Measurements from ENCODE around the gene PAK5. TPM values are rescaled to one million over a fixed set of nuclear protein-coding genes. Genes with fewer than 3 reads are reported as not detected.

PAK5 gene
- total RNA-seq, 1 donor from 2014 or later: 0.25 TPM

- H3K36me3 ChIP-seq: no peaks in the 10 kb centered on the region
- H3K27me3 ChIP-seq: no peaks in the 10 kb centered on the region
- H3K27ac ChIP-seq: no peak overlapping the region
- no peak for DNase-seq (ENCODE audit: extremely low spot score in 2 of 2)
- TF ChIP-seq POLR2AphosphoS5 (IDR thresholded peaks at IDR 0.05; ENCODE audit: insufficient read depth in 1 of 2, low read depth in 1 of 2): no peak
- intact Hi-C loops (cut with DNase I): no loop called here
- H3K9me3 ChIP-seq: no peaks in the 10 kb centered on the region
- no peaks in the 10 kb centered on the region for H3K4me1 ChIP-seq
- H3K4me3 ChIP-seq: no peak overlapping the region
These were observed 210.7 kb downstream of the PAK5 start for GRCh38 chr20:9628141-9628540.

- H3K4me3 ChIP-seq: no peak overlapping the region
- no peaks in the 10 kb centered on the region for H3K36me3 ChIP-seq
- H3K27ac ChIP-seq: no peak overlapping the region
- intact Hi-C loops (cut with DNase I): no loop called here
- no peak for TF ChIP-seq POLR2A (IDR thresholded peaks at IDR 0.05)
- no peak for TF ChIP-seq CTCF (IDR thresholded peaks at IDR 0.05)
- no peak for TF ChIP-seq POLR2AphosphoS5 (IDR thresholded peaks at IDR 0.05; ENCODE audit: insufficient read depth in 1 of 2, low read depth in 1 of 2)
- DNase-seq (ENCODE audit: extremely low spot score in 2 of 2): no peak
- no peaks in the 10 kb centered on the region for H3K9me3 ChIP-seq
- H3K27me3 ChIP-seq: no peaks in the 10 kb centered on the region
- H3K4me1 ChIP-seq: no peaks in the 10 kb centered on the region
These were observed 211.7 kb downstream of the PAK5 start for GRCh38 chr20:9627219-9627618.

GRCh38 chr20:9626357-9626756, 212.5 kb downstream of the PAK5 start:
- no peak overlapping the region for H3K4me3 ChIP-seq
- no peak for DNase-seq (ENCODE audit: extremely low spot score in 2 of 2)
- no peaks in the 10 kb centered on the region for H3K27me3 ChIP-seq
- no peaks in the 10 kb centered on the region for H3K4me1 ChIP-seq
- H3K27ac ChIP-seq: no peak overlapping the region
- H3K9me3 ChIP-seq: no peaks in the 10 kb centered on the region
- no peaks in the 10 kb centered on the region for H3K36me3 ChIP-seq
- TF ChIP-seq POLR2AphosphoS5 (IDR thresholded peaks at IDR 0.05; ENCODE audit: insufficient read depth in 1 of 2, low read depth in 1 of 2) (no peak), POLR2A (IDR thresholded peaks at IDR 0.05) (no peak), CTCF (IDR thresholded peaks at IDR 0.05) (no peak)
- intact Hi-C loops (cut with DNase I): no loop called here

GRCh38 chr20:9617940-9618339, 220.9 kb downstream of the PAK5 start:
- Histone ChIP-seq H3K9me3 (no peaks in the 10 kb centered on the region), H3K36me3 (no peaks in the 10 kb centered on the region), H3K27ac (no peak overlapping the region), H3K27me3 (no peaks in the 10 kb centered on the region), H3K4me3 (no peak overlapping the region), H3K4me1 (no peaks in the 10 kb centered on the region)
- intact Hi-C loops (cut with DNase I): no loop called here
- DNase-seq (ENCODE audit: extremely low spot score in 2 of 2): no peak
- no peak for TF ChIP-seq CTCF (IDR thresholded peaks at IDR 0.05)
- TF ChIP-seq POLR2AphosphoS5 (IDR thresholded peaks at IDR 0.05; ENCODE audit: insufficient read depth in 1 of 2, low read depth in 1 of 2): no peak
- no peak for TF ChIP-seq POLR2A (IDR thresholded peaks at IDR 0.05)

- no peak overlapping the region for H3K4me3 ChIP-seq
- intact Hi-C loops (cut with DNase I): no loop called here
- no peaks in the 10 kb centered on the region for H3K9me3 ChIP-seq
- no peaks in the 10 kb centered on the region for H3K36me3 ChIP-seq
- TF ChIP-seq CTCF (IDR thresholded peaks at IDR 0.05): peak; percentile 49 to 84 (median 75)
- TF ChIP-seq POLR2AphosphoS5 (IDR thresholded peaks at IDR 0.05; ENCODE audit: insufficient read depth in 1 of 2, low read depth in 1 of 2): no peak
- TF ChIP-seq POLR2A (IDR thresholded peaks at IDR 0.05): no peak
- no peak for DNase-seq (ENCODE audit: extremely low spot score in 2 of 2)
- no peak overlapping the region for H3K27ac ChIP-seq
- no peaks in the 10 kb centered on the region for H3K4me1 ChIP-seq
- no peaks in the 10 kb centered on the region for H3K27me3 ChIP-seq
These were observed 221.9 kb downstream of the PAK5 start for GRCh38 chr20:9616833-9617461.
